Measurements from ENCODE around the gene NEK10. TPM values are rescaled to one million over a fixed set of nuclear protein-coding genes. Genes with fewer than 3 reads are reported as not detected.

Gene NEK10
- total RNA-seq, 1 experiment from 2014 or later = 0.66 TPM

DNA sequence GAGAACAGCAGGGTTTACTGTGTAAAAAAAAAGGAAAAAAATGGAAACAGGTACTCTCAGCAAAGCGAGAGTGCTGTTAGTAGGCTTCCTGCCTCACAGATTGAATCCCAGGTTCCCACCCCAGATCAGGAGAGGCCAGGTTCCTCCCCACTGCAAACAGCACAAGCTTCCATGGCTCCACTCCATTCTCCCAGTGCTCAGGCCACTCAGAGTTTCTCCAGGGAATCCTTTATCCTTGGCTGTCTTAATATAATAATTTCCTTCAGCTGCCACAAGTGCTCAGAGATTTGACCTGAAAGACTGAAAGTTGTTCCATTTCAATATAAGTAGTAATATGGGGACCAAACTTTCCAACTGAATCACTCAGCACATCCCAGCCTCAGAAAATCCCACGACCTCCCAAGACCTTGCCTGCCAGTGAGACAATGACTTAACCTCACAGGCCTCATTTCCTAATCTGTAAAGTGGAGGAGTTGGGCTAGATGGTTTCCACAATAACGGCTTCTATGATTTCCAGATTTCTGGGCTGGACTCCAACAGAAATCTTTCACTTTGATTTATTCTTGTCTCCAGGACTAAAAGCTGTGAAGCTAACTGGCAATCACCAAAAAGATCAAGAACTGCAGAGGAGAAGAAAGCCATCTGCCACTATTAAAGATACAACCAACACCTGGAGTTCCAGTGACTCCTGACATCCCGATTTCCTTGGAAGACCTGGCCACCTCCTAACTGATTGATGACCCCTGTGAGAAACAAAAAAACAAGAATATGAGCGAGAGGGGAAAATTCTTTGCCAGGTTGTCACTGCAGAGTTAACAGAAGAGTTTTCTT is 289.5 kb downstream of the NEK10 start:
- Histone ChIP-seq H2BK20ac (ENCODE audit: low read depth, low read length, poor library complexity, severe bottlenecking) (no peak overlapping the region), H2BK12ac (ENCODE audit: insufficient read length, low read depth, low read length) (no peak overlapping the region), H3K18ac (ENCODE audit: insufficient read length, low read depth, low read length) (no peak overlapping the region), H3K4ac (ENCODE audit: low read depth, low read length) (no peak overlapping the region), H3K27me3 (ENCODE audit: insufficient read depth, low read length) (no peaks in the 10 kb centered on the region), H3K79me2 (ENCODE audit: insufficient read depth, low read length) (no peaks in the 10 kb centered on the region), H3K23ac (ENCODE audit: insufficient read length, low read depth, low read length) (no peak overlapping the region), H2AK5ac (ENCODE audit: insufficient read length, low read length) (no peak overlapping the region), H2BK120ac (ENCODE audit: low read depth, low read length, poor library complexity, severe bottlenecking) (peak overlapping the region; percentile 12), H2BK15ac (ENCODE audit: low read depth, low read length) (no peak overlapping the region), H4K91ac (ENCODE audit: insufficient read length, low read depth, low read length) (no peak overlapping the region), H3K14ac (ENCODE audit: insufficient read depth, low read length) (no peak overlapping the region), H3K9me3 (ENCODE audit: control insufficient read depth, low read depth, low read length) (no peaks in the 10 kb centered on the region), H4K20me1 (ENCODE audit: control insufficient read depth, insufficient read depth, insufficient read length) (no peaks in the 10 kb centered on the region), H3K4me2 (ENCODE audit: insufficient read depth, insufficient read length, low read length) (no peak overlapping the region), H2BK5ac (ENCODE audit: insufficient read length, low read length) (no peak overlapping the region), H4K8ac (replicated peaks; ENCODE audit: insufficient read length, low read depth, low read length) (no peak overlapping the region), H3K23me2 (ENCODE audit: insufficient read length, low read depth, low read length, poor library complexity, severe bottlenecking) (no peaks in the 10 kb centered on the region), H3K27ac (ENCODE audit: insufficient read length, low read depth, low read length) (no peak overlapping the region), H3K56ac (ENCODE audit: insufficient read length, low read depth, low read length) (no peak overlapping the region), H3K4me1 (ENCODE audit: insufficient read depth, low read length) (peaks cover 15% of the 10 kb centered on the region; the same call in 1 of the 2 replicates), H3T11ph (ENCODE audit: low read length) (no peak overlapping the region), H4K5ac (ENCODE audit: insufficient read length, low read depth, low read length) (no peak overlapping the region), H3K9ac (ENCODE audit: extremely low read depth, insufficient read length, low read length) (no peak overlapping the region), H3K79me1 (ENCODE audit: insufficient read depth, low read depth, low read length, poor library complexity, severe bottlenecking) (no peaks in the 10 kb centered on the region), H2AFZ (ENCODE audit: low read length) (no peak overlapping the region)
- H3K27me3 Mint-ChIP-seq (ENCODE audit: low read depth) = no peaks in the 10 kb centered on the region; the same call in 1 of the 2 replicates
- H3K4me1 Mint-ChIP-seq = peaks cover 35 to 39% of the 10 kb centered on the region in 2 experiments
- peak overlapping the region in 1 of 3 experiments; percentile 63; a peak in 1 of 7 replicates for H3K27ac Mint-ChIP-seq
- H3K4me3 Mint-ChIP-seq = no peak overlapping the region
- H3K36me3 Mint-ChIP-seq (ENCODE audit: insufficient read depth in 1 of 3, low read depth in 3 of 3) = peaks cover 0 to 6% (median 0%) of the 10 kb centered on the region in 3 experiments; a peak in 3 of 7 replicates
- TF ChIP-seq, protein P1, sequence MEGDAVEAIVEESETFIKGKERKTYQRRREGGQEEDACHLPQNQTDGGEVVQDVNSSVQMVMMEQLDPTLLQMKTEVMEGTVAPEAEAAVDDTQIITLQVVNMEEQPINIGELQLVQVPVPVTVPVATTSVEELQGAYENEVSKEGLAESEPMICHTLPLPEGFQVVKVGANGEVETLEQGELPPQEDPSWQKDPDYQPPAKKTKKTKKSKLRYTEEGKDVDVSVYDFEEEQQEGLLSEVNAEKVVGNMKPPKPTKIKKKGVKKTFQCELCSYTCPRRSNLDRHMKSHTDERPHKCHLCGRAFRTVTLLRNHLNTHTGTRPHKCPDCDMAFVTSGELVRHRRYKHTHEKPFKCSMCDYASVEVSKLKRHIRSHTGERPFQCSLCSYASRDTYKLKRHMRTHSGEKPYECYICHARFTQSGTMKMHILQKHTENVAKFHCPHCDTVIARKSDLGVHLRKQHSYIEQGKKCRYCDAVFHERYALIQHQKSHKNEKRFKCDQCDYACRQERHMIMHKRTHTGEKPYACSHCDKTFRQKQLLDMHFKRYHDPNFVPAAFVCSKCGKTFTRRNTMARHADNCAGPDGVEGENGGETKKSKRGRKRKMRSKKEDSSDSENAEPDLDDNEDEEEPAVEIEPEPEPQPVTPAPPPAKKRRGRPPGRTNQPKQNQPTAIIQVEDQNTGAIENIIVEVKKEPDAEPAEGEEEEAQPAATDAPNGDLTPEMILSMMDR (conservative IDR thresholded peaks at IDR 0.05) = no peak
- DNase-seq = no peak
- no CpG with 5 or more reads among the region's 5 CpGs for WGBS (ENCODE audit: extremely low coverage, insufficient read length, low lambda C conversion rate)
- H3K9me3 Mint-ChIP-seq = no peaks in the 10 kb centered on the region

Data from H9 (cell line).